Sigmoid colon (tissue), 4 donors: ENCODE measurements around the gene AMOT.

Experiments used
- POLR2A ChIP-seq, 2 donors: fragments of 450-650 bp; IDR thresholded peaks; one replicate each; pipeline ENCODE4 v1.6.1; 2016; ENCODE audit warnings: antibody characterized with exemption in 2 of 2, mild to moderate bottlenecking in 2 of 2, moderate library complexity in 2 of 2
- POLR2AphosphoS5 ChIP-seq, 4 donors: sonication (generic); formaldehyde crosslinking; IDR thresholded peaks; one replicate each; pipeline ENCODE4 v1.6.1; 2017; ENCODE audit warnings: antibody characterized with exemption in 4 of 4
- TF ChIP-seq, protein P1 (sequence below), 4 experiments: fragments of 450-650 bp in 3 of 4; fragments of 200-600 bp in 1 of 4; IDR thresholded peaks; one replicate each; pipeline ENCODE4 v1.5.1; 2016 to 2019; ENCODE audit warnings: antibody characterized with exemption in 4 of 4, mild to moderate bottlenecking in 3 of 4, moderate library complexity in 2 of 4

DNA sequence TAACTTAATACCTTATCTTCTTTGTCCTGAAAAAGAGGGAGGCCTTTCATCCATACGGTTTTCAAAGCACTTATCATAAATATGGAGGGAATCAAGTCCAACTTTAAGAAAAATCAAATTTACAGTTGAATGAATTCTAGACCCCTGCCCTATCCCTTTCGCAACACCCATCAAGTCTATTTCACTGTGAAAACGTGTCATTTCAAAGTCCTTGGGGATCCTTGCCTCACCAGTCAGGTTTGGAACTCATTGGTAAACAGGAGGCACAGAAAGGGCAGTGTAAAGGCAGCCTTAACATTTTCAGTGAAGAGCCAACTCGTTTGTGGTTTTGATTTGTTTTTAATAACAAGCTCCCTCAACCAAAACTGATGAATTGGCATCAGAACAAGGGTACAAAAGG lies 66.5 kb downstream of the AMOT start:
- TF ChIP-seq, protein P1, sequence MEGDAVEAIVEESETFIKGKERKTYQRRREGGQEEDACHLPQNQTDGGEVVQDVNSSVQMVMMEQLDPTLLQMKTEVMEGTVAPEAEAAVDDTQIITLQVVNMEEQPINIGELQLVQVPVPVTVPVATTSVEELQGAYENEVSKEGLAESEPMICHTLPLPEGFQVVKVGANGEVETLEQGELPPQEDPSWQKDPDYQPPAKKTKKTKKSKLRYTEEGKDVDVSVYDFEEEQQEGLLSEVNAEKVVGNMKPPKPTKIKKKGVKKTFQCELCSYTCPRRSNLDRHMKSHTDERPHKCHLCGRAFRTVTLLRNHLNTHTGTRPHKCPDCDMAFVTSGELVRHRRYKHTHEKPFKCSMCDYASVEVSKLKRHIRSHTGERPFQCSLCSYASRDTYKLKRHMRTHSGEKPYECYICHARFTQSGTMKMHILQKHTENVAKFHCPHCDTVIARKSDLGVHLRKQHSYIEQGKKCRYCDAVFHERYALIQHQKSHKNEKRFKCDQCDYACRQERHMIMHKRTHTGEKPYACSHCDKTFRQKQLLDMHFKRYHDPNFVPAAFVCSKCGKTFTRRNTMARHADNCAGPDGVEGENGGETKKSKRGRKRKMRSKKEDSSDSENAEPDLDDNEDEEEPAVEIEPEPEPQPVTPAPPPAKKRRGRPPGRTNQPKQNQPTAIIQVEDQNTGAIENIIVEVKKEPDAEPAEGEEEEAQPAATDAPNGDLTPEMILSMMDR (IDR thresholded peaks at IDR 0.05): no peak
- TF ChIP-seq POLR2AphosphoS5 (IDR thresholded peaks at IDR 0.05): no peak
- TF ChIP-seq POLR2A (IDR thresholded peaks at IDR 0.05): no peak
